DMS153 (cell line): ENCODE results near the gene CCL28.
"Not testable (repeated sequence)": the region's sequence is repeated elsewhere in the genome, so short reads cannot be mapped to it uniquely, and the experiment has no call there.

Experiments used
- DNase-seq: peaks from one replicate; lab custom pipeline; 2025; lab: John Stamatoyannopoulos, UW

CCL28 gene, protein sequence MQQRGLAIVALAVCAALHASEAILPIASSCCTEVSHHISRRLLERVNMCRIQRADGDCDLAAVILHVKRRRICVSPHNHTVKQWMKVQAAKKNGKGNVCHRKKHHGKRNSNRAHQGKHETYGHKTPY

GRCh38 chr5:43412156-43412555, at the start of gene CCL28:
Gene CCL28 (minus strand): TSS chr5:43412391. CDS start chr5:43412316, 75 bp downstream.
- DNase-seq, result no peak

DNA sequence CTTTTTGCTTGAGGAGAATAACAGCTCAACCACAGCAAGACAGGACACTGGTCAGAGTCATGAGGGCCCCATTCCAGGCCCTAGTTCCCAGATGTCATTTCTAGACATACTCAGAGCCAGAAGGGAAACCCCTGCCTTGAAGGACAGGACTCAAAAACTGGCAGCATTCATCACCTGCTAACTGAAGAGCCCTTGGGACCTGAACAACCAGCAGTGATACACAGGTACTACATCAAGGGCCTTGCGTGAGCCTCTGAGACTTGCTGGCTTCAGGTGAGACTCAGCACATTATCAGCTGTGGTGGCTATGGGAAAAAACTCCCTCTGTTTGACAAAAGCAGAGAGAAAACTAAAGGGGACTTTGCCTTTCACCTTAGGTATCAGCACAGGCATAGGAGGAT, 48.9 kb upstream of the CCL28 start:
- DNase-seq, result no peak

DNA sequence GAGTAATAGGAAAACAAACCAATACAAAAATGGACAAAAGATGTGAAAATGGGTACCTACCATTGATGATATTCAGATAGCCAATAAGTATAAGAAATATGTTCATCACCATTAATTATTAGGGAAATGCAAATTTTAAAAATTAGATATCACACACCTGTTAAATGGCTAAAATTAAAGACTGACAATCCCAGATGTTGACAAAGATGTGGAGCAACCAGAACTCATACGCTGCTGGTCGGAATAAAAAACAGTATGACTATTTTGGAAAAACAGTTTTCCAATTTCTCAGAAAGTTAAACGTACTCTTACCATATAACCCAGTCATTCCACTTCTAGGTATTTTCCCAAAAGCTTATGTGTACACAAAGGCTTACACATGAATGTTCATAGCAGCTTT, 44.4 kb upstream of the CCL28 start:
- DNase-seq, result no peak

- not testable (repeated sequence) for DNase-seq
Measured at GRCh38 chr5:43441575-43441974, 29.4 kb upstream of the CCL28 start.

DNA sequence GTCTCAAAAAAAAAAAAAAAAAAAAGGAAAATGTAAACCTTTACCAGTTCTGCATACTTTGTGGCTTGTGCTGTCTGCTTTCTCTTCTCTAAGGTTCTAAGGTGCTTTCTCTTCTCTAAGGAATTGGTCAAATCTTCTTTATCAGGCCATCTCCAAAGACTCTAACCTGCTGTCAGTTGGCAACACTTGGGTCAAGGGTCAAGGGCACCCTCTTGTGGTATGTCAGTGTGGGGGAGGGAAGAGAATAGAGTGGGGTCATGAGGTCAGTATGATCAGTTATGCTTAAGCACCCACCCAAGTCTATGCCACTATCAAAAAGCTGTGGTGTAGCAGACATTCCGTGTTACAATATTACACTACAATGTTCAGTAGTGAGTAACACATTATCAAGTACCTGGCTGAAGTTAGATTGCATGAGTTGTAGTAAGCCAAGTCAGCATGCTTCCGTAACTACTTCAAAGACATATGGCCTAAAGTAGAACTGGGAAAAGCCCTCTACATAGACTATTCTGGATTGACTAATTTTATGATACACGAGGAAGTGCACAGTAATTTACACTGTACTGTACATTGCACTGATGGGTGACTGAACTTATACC, 25.0 kb upstream of the CCL28 start:
- DNase-seq, result no peak

DNA sequence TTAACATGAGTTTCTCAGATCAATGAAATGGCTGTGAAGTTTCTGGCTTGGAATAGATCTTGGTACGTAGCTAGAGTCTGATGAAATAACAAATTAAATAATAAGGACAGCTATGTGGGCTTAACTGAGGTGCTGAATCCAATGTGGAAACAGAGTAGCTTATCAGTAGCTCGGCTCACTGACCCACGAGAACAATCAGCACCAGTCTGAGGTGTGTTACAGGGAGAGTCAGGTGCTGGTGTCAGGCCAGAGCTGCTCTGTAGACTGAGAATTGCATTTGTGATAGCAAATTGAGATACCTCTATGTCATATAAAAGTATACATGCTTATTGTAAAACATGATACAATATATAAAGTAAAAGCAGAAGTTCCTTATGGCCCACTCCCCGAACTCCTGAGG, 21.2 kb upstream of the CCL28 start:
- no peak for DNase-seq

- DNase-seq, result peak; percentile 25
Measured at GRCh38 chr5:43432486-43433375, 20.5 kb upstream of the CCL28 start.

DNA sequence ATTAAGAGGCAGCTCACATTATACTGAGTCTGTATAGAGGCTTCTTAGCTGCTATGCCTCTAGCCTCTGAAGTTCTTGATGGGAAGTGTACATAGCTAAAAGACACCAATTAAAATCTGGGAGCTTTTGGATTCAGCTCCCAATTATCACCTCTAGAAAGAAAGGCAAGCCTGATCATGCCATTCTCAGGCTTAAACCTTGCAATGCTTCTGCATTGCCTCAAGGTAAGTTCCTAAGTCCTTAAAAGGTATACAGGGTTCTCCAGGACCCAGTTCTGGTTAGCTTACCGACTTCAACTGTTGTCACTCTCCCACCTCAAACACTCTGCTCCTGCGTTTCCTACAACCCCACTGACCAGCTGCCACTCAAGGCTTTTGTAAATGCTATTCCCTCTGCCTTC, 17.5 kb upstream of the CCL28 start:
- DNase-seq, result no peak

DNA sequence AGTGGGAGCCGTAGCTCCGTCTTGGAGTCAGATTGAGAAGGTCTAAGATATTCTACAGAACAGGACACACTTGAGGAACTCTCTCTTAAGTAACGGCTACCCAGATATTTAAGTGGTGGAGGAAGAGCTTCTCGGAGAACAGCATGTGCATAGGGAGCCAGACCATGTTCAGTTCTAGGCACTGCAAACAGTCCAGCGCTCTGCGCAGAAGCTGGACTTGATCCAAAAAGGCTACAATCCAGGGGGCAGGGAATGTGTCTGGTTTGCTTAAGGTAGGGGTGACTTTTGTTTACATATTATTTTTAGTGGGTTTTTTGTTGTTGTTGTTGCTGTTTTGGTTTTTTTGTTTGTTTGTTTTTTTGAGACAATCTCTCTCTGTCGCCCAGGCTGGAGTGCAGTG, 16.8 kb upstream of the CCL28 start:
- no peak for DNase-seq

DNA sequence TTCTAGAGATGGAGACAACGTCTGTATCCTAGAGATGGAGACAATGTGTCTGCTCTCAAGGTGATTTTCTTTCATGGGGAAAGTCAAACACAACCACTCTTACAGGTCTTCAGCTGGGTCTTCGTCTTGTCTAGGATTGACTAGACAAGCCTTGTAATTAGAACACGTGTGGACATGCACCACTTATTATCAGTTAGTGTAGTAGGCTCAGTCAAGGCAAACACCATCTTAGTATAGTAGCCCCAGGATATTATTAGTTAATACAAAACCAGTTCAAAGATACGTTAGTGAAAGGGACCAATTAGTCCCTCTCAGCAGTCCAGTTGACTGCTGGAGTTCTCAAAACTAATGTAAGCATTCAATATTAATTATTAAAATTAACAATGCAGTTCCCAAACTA, 15.1 kb upstream of the CCL28 start:
- no peak for DNase-seq

GRCh38 chr5:43425983-43426382, 13.8 kb upstream of the CCL28 start:
- no peak for DNase-seq

GRCh38 chr5:43423086-43423485, 10.9 kb upstream of the CCL28 start:
- not testable (repeated sequence) for DNase-seq

GRCh38 chr5:43422143-43422542, 10.0 kb upstream of the CCL28 start:
- DNase-seq, result no peak

- DNase-seq, result no peak
Measured at GRCh38 chr5:43421450-43422133, 9.4 kb upstream of the CCL28 start.

- DNase-seq, result no peak
Measured at GRCh38 chr5:43420241-43420640, 8.1 kb upstream of the CCL28 start.

- DNase-seq, result no peak
Measured at GRCh38 chr5:43418561-43418960, 6.4 kb upstream of the CCL28 start.

DNA sequence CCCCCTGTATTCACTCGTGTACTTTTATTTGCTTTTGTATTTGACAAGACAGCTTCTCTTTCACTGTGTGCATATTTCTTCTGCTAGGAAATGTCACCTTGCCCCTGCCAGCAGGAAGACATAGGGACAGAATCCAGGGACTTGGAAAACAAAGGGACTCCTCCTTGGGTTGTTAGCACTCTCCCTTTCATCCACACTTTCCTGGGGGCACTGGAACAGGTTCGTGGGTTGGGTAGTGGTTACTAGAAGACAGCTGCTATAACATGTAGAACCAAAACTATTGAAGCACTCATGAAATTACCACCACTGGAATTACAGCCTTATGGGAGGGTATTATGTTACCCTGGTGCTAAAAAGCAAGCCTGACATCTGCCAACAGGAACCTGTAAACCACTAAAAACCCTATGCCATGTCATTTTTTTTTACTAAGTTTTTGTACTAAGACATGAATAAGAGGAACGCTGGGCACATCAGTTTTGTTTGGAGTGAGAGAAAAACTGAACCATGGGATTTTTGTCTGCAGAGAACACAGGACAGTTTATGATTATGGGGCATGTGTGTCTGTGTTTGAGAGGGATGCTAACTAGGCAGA, 4.7 kb upstream of the CCL28 start:
- DNase-seq, result no peak

DNA sequence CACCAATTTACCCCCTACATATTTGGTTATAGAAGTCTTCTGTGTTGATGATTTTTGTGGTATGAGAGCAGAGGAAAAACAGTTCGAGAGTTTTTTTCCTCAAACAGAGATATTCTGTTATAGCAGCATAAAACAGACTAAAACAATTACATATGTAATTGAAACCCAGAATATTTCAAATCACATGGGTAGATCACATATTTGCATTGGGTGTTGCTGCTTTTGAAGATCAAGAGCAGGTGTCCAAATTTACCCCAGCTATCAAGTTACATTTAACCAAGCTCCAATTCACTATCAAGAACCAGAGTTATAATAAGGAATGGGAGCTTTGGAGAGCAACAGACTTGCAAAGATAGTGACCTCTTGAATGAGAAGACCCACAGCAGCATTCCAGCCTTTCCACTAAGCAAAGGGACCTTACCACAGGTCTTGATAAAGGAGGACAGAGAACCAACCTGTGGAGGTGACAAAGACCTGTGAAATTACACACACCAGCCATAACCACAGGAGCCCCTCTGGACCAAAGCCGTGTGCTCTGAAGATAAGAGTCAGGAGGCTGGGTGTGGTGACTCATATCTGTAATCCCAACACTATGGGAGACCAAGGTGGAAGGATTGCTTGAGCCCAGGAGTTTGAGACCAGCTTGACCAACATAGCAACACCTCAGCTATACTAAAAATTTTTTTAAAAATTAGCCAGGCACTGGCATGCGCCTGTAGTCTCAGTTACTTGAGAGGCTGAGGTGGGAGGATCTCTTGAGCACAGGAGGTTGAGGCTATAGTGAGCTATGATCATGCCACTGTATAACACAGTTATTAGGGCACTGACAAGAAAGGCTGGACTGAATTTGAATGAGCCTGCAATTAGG, 4.0 kb upstream of the CCL28 start:
- DNase-seq, result no peak

DNA sequence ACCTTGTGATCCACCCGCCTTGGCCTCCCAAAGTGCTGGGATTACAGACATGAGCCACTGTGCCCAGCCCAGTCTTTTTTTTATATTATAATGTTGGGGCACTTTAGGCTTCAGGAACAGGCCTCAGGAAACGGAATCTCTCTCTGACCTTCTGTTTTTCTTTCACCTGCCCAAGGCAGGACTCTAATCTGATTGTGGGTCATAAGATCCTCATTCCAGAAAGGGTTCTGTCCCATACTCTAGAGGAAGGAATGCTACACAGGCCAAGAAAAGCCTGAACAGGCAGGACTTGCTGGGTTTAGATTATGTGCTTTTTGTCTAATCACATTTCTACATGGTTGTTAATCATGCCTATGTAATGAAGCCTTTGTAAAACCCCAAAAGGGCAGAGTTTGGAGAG, 1.8 kb upstream of the CCL28 start:
- no peak for DNase-seq

GRCh38 chr5:43412644-43413043, 453 bp upstream of the CCL28 start:
- DNase-seq, result peak; percentile 46

DNA sequence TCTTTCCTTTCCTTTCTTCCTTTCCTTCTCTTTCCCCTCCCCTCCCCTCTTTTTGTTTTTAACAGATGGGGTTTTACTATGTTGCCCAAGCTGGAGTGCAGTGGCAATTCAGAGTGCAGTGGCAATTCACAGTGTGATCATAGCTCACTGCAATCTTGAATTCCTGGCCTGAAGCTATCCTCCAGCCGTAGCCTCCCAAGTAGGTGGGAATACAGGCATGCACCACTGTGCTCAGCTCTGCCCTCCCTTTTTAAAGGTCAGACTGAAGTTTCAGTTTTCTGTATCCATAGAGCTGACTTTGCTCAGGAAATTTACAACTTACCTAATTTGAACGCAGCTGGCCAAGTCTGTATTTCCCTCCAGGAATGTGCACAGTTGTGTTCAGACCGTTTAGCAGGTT, 696 bp downstream of the CCL28 start:
- no peak for DNase-seq
